ENCODE results near the gene DICER1. TPM values are rescaled to one million over a fixed set of nuclear protein-coding genes. Genes with fewer than 3 reads are reported as not detected.

DICER1 gene
- total RNA-seq, 1 donor from 2014 or later: 27.6 TPM

GRCh38 chr14:95123891-95124579 lies 33.3 kb downstream of the DICER1 start:
- Histone ChIP-seq H3K36me3 (ENCODE audit: control insufficient read depth, insufficient read depth, low read length) (peaks cover 2% of the 10 kb centered on the region), H3K4me3 (ENCODE audit: low read depth, low read length) (no peak overlapping the region), H3K27me3 (ENCODE audit: control insufficient read depth, insufficient read depth, low read length) (no peaks in the 10 kb centered on the region)
- FAIRE-seq (no peak), DNase-seq (ENCODE audit: low read depth) (no peak)
- TF ChIP-seq CTCF (IDR thresholded peaks at IDR 0.05; ENCODE audit: insufficient read depth, low read length, severe bottlenecking): no peak

GRCh38 chr14:95122621-95122945 lies 34.7 kb downstream of the DICER1 start:
- no peaks in the 10 kb centered on the region for H3K27me3 ChIP-seq (ENCODE audit: control insufficient read depth, insufficient read depth, low read length)
- DNase-seq (ENCODE audit: low read depth): no peak
- no peak for FAIRE-seq
- H3K36me3 ChIP-seq (ENCODE audit: control insufficient read depth, insufficient read depth, low read length): peaks cover 2% of the 10 kb centered on the region
- no peak overlapping the region for H3K4me3 ChIP-seq (ENCODE audit: low read depth, low read length)
- no peak for TF ChIP-seq CTCF (IDR thresholded peaks at IDR 0.05; ENCODE audit: insufficient read depth, low read length, severe bottlenecking)

- no peak for FAIRE-seq
- TF ChIP-seq CTCF (IDR thresholded peaks at IDR 0.05; ENCODE audit: insufficient read depth, low read length, severe bottlenecking): no peak
- no peak for DNase-seq (ENCODE audit: low read depth)
- Histone ChIP-seq H3K27me3 (ENCODE audit: control insufficient read depth, insufficient read depth, low read length) (no peaks in the 10 kb centered on the region), H3K36me3 (ENCODE audit: control insufficient read depth, insufficient read depth, low read length) (peaks cover 2% of the 10 kb centered on the region), H3K4me3 (ENCODE audit: low read depth, low read length) (no peak overlapping the region)
Measured at GRCh38 chr14:95121911-95122620, 35.3 kb downstream of the DICER1 start.

- no peak for DNase-seq (ENCODE audit: low read depth)
- TF ChIP-seq CTCF (IDR thresholded peaks at IDR 0.05; ENCODE audit: insufficient read depth, low read length, severe bottlenecking): no peak
- Histone ChIP-seq H3K27me3 (ENCODE audit: control insufficient read depth, insufficient read depth, low read length) (no peaks in the 10 kb centered on the region), H3K4me3 (ENCODE audit: low read depth, low read length) (no peak overlapping the region), H3K36me3 (ENCODE audit: control insufficient read depth, insufficient read depth, low read length) (peaks cover 2% of the 10 kb centered on the region)
- no peak for FAIRE-seq
Measured at GRCh38 chr14:95119336-95119735, 38.0 kb downstream of the DICER1 start.

GRCh38 chr14:95117937-95118721 lies 39.2 kb downstream of the DICER1 start:
- peaks cover 4% of the 10 kb centered on the region for H3K36me3 ChIP-seq (ENCODE audit: control insufficient read depth, insufficient read depth, low read length)
- FAIRE-seq (no peak), DNase-seq (ENCODE audit: low read depth) (no peak)
- TF ChIP-seq CTCF (IDR thresholded peaks at IDR 0.05; ENCODE audit: insufficient read depth, low read length, severe bottlenecking): no peak
- H3K27me3 ChIP-seq (ENCODE audit: control insufficient read depth, insufficient read depth, low read length): no peaks in the 10 kb centered on the region
- H3K4me3 ChIP-seq (ENCODE audit: low read depth, low read length): no peak overlapping the region
